ENCODE data around the gene LRFN2. TPM values are rescaled to one million over a fixed set of nuclear protein-coding genes. Genes with fewer than 3 reads are reported as not detected.

Gene LRFN2
- polyA plus RNA-seq, 1 donor (not counting 4 experiments of a cell fraction or from before 2014, with no cell fraction given), result not detected

DNA sequence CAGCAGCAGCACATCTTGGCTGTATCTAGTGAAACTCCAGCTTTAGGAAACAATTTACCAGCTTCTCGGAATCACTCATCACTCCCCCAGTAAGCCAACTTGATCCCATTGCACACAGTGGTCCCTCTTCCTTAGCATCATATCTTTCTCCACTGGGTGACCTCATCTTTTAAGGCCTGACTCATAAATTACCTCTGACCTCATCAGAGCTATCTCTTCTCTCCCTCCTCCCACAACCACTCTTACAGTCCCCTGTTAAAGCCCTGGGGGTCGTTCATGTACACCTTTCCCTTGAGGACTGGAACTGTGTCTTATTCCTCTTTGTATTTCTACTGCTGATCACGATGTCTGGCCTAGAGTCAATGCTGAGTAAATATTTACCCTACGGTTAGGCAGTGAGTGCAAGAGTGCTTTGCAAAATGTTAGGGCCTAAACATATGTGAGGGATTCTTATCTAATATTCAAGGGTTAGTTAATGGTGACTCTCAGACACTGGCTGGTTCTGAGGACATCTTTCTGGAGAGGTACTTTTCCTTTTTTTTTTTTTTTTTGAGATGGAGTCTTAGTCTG is 187.2 kb downstream of the LRFN2 start:
- no peak for DNase-seq (ENCODE audit: low read depth, low spot score)
- Histone ChIP-seq H3K9me3 (ENCODE audit: control insufficient read depth, low read depth, low read length) (no peaks in the 10 kb centered on the region), H3K4me3 (ENCODE audit: control insufficient read depth in 2 of 3, extremely low read depth in 1 of 3, insufficient read depth in 2 of 3, low read depth in 1 of 3, low read length in 3 of 3) (no peak overlapping the region), H3K79me2 (ENCODE audit: control insufficient read depth, insufficient read depth, low read length) (no peaks in the 10 kb centered on the region), H3K27ac (ENCODE audit: control insufficient read depth, insufficient read depth, low read length) (no peak overlapping the region), H3K4me1 (ENCODE audit: control insufficient read depth, extremely low read depth, insufficient read depth, low read length) (peaks cover 10% of the 10 kb centered on the region), H3K4me2 (ENCODE audit: control insufficient read depth, extremely low read depth, insufficient read depth, low read depth, low read length) (no peak overlapping the region), H3K27me3 (ENCODE audit: control insufficient read depth, extremely low read depth, insufficient read depth, low read length) (no peaks in the 10 kb centered on the region), H3K9ac (ENCODE audit: control insufficient read depth, extremely low read depth, insufficient read depth, low read length) (no peak overlapping the region), H3K9me1 (ENCODE audit: control insufficient read depth, extremely low read depth, insufficient read depth, low read length) (no peaks in the 10 kb centered on the region), H3K36me3 (ENCODE audit: control insufficient read depth in 2 of 2, extremely low read depth in 1 of 2, insufficient read depth in 2 of 2, low read length in 2 of 2) (no peaks in the 10 kb centered on the region), H4K20me1 (ENCODE audit: control insufficient read depth, extremely low read depth, insufficient read depth, low read length) (no peaks in the 10 kb centered on the region), H2AFZ (ENCODE audit: control insufficient read depth, low read length) (no peak overlapping the region)
- TF ChIP-seq, protein P1, sequence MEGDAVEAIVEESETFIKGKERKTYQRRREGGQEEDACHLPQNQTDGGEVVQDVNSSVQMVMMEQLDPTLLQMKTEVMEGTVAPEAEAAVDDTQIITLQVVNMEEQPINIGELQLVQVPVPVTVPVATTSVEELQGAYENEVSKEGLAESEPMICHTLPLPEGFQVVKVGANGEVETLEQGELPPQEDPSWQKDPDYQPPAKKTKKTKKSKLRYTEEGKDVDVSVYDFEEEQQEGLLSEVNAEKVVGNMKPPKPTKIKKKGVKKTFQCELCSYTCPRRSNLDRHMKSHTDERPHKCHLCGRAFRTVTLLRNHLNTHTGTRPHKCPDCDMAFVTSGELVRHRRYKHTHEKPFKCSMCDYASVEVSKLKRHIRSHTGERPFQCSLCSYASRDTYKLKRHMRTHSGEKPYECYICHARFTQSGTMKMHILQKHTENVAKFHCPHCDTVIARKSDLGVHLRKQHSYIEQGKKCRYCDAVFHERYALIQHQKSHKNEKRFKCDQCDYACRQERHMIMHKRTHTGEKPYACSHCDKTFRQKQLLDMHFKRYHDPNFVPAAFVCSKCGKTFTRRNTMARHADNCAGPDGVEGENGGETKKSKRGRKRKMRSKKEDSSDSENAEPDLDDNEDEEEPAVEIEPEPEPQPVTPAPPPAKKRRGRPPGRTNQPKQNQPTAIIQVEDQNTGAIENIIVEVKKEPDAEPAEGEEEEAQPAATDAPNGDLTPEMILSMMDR (optimal IDR thresholded peaks at IDR 0.05 in 1 of 3, IDR thresholded peaks at IDR 0.05 in 1 of 3, conservative IDR thresholded peaks at IDR 0.05 in 1 of 3; ENCODE audit: extremely low read depth in 1 of 3, insufficient read depth in 2 of 3, low read length in 3 of 3), result no peak
- no peak for TF ChIP-seq EZH2 (IDR thresholded peaks at IDR 0.05; ENCODE audit: low read length)
- FAIRE-seq, result no peak
- dilution Hi-C loops (cut with MboI; ENCODE audit: extremely low pct_ligation_motif_present, low sequenced_read_pairs), result no loop called here

DNA sequence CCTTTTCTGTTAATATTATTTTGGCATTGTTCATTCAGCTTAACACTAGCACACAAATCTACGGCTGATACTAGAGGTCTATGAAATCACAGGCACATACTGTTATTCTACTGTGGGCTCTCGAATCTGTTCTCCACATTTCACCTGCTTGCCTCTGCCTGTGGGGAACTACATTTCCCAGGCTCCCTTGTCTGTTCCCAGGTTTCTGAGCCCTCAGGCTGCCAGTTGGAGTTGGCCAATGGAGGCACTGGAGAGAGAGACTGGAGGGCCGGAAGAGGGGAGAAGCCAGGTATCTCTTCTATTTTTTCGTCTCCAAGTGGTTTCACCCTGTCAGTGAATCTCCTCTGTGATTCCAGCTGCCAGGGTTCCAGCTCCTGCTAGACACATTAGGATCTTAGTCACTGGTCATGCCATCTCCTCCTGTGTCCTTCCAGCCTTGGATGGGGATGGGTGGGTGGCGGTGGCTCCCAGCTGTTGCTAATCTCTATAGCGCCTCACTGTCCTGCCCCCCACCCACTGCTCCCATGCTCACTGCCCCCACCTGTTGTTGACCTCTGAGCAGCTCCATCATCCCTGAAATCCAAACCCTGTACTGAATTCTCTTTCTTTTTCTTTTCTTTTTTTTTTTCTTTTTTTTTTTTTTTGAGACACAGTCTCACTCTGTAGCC is 188.2 kb downstream of the LRFN2 start:
- Histone ChIP-seq H3K79me2 (ENCODE audit: control insufficient read depth, insufficient read depth, low read length) (no peaks in the 10 kb centered on the region), H4K20me1 (ENCODE audit: control insufficient read depth, extremely low read depth, insufficient read depth, low read length) (no peaks in the 10 kb centered on the region), H3K27ac (ENCODE audit: control insufficient read depth, insufficient read depth, low read length) (no peak overlapping the region), H3K4me3 (ENCODE audit: control insufficient read depth in 2 of 3, extremely low read depth in 1 of 3, insufficient read depth in 2 of 3, low read depth in 1 of 3, low read length in 3 of 3) (no peak overlapping the region), H3K4me1 (ENCODE audit: control insufficient read depth, extremely low read depth, insufficient read depth, low read length) (peaks cover 10% of the 10 kb centered on the region), H3K9me3 (ENCODE audit: control insufficient read depth, low read depth, low read length) (no peaks in the 10 kb centered on the region), H3K36me3 (ENCODE audit: control insufficient read depth in 2 of 2, extremely low read depth in 1 of 2, insufficient read depth in 2 of 2, low read length in 2 of 2) (no peaks in the 10 kb centered on the region), H3K9me1 (ENCODE audit: control insufficient read depth, extremely low read depth, insufficient read depth, low read length) (no peaks in the 10 kb centered on the region), H2AFZ (ENCODE audit: control insufficient read depth, low read length) (no peak overlapping the region), H3K9ac (ENCODE audit: control insufficient read depth, extremely low read depth, insufficient read depth, low read length) (no peak overlapping the region), H3K4me2 (ENCODE audit: control insufficient read depth, extremely low read depth, insufficient read depth, low read depth, low read length) (no peak overlapping the region), H3K27me3 (ENCODE audit: control insufficient read depth, extremely low read depth, insufficient read depth, low read length) (no peaks in the 10 kb centered on the region)
- dilution Hi-C loops (cut with MboI; ENCODE audit: extremely low pct_ligation_motif_present, low sequenced_read_pairs), result no loop called here
- FAIRE-seq, result no peak
- no peak for DNase-seq (ENCODE audit: low read depth, low spot score)
- TF ChIP-seq, protein P1 (optimal IDR thresholded peaks at IDR 0.05 in 1 of 3, IDR thresholded peaks at IDR 0.05 in 1 of 3, conservative IDR thresholded peaks at IDR 0.05 in 1 of 3; ENCODE audit: extremely low read depth in 1 of 3, insufficient read depth in 2 of 3, low read length in 3 of 3), result no peak
- TF ChIP-seq EZH2 (IDR thresholded peaks at IDR 0.05; ENCODE audit: low read length), result no peak
